MG63 (cell line): ENCODE data around the gene BIN1. TPM values are rescaled to one million over a fixed set of nuclear protein-coding genes. Genes with fewer than 3 reads are reported as not detected.

Source experiments
- DNase-seq: peaks from one replicate; pipeline ENCODE4 v3.0.0-alpha.2; 2020
- H3K27me3 ChIP-seq: fragments of 250-450 bp; sonication (Bioruptor Pico); 2 replicates; pipeline ENCODE4 v1.5.1; 2020; ENCODE audit warnings: mild to moderate bottlenecking, moderate library complexity
- H3K36me3 ChIP-seq: fragments of 250-450 bp; sonication (Bioruptor Pico); 2 replicates; pipeline ENCODE4 v1.5.1; 2020; ENCODE audit warnings: mild to moderate bottlenecking, moderate library complexity
- H3K4me3 ChIP-seq: fragments of 250-450 bp; sonication (Bioruptor Pico); 2 replicates; pipeline ENCODE4 v1.5.1; 2020; ENCODE audit warnings: mild to moderate bottlenecking, moderate library complexity
- H3K9me3 ChIP-seq: fragments of 250-450 bp; sonication (Bioruptor Pico); 2 replicates; pipeline ENCODE4 v1.5.1; 2020; ENCODE audit warnings: mild to moderate bottlenecking, moderate library complexity
- total RNA-seq: library from RNA; depleted of rRNA; stranded (reverse); fragments of >200 nt; shearing (Covaris generic); gene quantifications from 2 replicates; pipeline ENCODE4 v1.2.3, GENCODE V29; 2014; ENCODE audit warnings: low replicate concordance

The BIN1 gene
- total RNA-seq, 1 experiment from 2014 or later: 50.8 TPM

DNA sequence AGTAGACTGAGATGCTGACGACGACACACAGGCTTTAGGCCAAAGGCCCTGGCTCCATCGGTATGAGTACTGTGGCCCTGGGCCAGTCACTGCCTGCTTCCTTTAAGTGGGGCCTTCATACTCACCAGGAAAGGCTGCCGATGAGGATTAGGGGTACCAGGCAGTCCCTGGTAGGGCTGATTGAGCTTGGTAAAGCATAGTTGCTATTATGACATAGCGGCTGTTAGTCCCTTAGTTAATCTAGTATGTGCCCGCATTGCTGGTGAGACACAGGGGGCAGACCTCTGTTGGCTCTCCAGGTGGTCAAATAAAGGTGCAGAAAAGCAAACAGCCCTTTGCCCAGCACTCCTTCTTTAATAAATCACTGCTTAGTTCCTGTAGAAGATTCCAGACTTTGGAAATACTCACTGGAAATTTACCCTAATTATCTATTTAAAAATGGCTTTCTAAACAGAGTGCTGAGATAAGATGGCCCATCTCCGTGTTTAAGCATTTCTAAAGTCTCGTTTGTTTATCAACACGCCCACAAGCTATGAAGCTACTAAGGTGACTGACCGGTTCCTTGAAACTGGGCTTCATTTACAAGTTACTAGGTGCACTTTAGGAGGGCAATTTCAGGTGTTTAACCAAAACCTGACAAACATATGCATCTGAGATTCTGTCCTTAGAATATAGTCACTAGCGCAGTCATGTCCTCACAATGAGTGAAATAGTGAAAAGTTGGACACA is 8.7 kb upstream of the BIN1 start:
- Histone ChIP-seq H3K36me3 (no peaks in the 10 kb centered on the region), H3K27me3 (no peaks in the 10 kb centered on the region), H3K4me3 (no peak overlapping the region), H3K9me3 (no peaks in the 10 kb centered on the region)
- no peak for DNase-seq

DNA sequence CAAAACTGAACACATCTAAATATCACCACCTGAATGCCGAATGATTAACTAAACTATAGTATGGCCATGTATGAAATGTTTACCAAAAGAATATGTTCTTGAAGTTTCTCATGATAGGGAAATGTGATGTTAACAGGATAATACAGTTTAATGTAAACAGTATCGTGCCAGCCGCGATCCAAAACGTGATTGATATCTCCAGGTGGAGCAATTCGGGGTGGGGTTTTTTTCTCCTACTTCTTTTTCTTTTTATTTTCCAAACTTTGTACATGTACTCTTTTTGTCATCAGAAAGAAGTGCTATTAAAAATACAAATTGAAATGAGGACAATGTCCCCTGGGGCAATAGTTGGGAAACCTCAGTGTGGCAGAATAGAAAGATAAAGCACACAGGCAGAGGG is 4.0 kb upstream of the BIN1 start:
- Histone ChIP-seq H3K9me3 (no peaks in the 10 kb centered on the region), H3K36me3 (no peaks in the 10 kb centered on the region), H3K4me3 (no peak overlapping the region), H3K27me3 (no peaks in the 10 kb centered on the region)
- no peak for DNase-seq

DNA sequence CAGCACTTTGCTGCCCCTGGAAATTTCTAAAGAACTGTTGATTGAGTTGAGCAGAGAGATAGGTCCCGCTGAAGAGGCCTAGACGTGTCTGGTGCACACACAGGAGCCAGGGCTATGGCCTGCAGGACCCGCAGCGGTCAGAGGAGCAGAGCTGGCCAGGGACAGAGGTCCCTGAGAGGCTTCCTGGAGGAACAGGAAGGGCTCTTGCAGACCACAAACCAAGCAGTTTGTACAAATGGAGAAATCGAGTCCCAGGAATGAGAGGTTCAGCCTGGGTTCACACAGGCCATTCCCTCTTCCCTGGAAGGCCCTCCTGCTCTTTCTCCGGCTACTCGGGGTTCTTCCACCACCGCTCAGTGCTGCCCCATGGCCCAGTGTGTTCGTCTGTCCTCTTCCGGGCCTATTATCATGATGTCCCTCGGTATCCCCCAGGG is 1.2 kb upstream of the BIN1 start:
- no peaks in the 10 kb centered on the region for H3K27me3 ChIP-seq
- no peak overlapping the region for H3K4me3 ChIP-seq
- no peak for DNase-seq
- H3K9me3 ChIP-seq: no peaks in the 10 kb centered on the region
- no peaks in the 10 kb centered on the region for H3K36me3 ChIP-seq

DNA sequence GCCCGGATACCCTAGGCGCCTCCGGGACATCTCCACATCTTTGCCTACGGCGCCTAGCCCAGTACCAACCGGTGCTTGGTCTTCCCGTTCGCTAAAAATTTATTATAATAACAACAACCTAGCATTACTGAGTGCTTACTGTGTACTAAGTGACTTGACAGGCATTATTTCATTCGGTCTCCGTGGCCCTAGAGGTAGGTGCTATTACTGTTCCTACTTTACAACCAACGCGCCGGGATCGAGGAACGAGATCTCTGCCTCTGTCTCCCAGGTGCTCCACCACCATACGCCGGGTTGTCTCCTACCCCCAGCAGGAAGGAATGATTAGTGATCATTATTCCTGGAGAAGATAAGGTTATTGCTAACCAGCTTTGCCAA is 657 bp upstream of the BIN1 start:
- H3K27me3 ChIP-seq: no peaks in the 10 kb centered on the region
- H3K36me3 ChIP-seq: no peaks in the 10 kb centered on the region
- H3K9me3 ChIP-seq: no peaks in the 10 kb centered on the region
- DNase-seq: no peak
- peak overlapping the region; percentile 78 for H3K4me3 ChIP-seq

DNA sequence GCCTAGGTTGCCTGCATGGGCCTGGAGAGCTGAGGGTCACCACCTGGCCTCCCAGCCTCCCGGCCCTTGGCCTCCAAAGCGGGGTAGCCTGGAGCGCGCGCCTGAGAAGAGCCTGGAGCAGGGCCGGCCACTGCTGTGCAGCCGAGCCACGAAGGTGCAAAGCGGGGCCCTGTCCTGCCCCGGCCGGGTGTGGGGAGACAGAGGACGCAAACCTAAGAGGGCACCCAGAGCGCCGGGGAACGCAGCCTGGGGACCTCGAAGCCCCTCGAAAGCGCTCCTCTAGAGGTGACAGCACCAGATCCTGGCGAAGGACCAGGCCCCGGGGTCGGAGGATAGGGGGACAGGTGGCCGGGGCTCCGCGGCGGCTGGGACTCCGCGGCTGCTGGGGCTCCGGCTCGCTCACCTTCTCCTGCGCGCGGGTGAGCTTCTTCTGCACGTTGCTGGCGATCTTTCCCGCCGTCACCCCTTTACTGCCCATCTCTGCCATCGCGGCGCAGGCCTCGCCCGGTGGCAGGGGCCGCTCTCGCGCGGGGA is 430 bp downstream of the BIN1 start:
- H3K4me3 ChIP-seq: peak overlapping the region; percentile 78
- H3K27me3 ChIP-seq: no peaks in the 10 kb centered on the region
- no peaks in the 10 kb centered on the region for H3K9me3 ChIP-seq
- H3K36me3 ChIP-seq: no peaks in the 10 kb centered on the region
- peak; percentile 31 for DNase-seq

DNA sequence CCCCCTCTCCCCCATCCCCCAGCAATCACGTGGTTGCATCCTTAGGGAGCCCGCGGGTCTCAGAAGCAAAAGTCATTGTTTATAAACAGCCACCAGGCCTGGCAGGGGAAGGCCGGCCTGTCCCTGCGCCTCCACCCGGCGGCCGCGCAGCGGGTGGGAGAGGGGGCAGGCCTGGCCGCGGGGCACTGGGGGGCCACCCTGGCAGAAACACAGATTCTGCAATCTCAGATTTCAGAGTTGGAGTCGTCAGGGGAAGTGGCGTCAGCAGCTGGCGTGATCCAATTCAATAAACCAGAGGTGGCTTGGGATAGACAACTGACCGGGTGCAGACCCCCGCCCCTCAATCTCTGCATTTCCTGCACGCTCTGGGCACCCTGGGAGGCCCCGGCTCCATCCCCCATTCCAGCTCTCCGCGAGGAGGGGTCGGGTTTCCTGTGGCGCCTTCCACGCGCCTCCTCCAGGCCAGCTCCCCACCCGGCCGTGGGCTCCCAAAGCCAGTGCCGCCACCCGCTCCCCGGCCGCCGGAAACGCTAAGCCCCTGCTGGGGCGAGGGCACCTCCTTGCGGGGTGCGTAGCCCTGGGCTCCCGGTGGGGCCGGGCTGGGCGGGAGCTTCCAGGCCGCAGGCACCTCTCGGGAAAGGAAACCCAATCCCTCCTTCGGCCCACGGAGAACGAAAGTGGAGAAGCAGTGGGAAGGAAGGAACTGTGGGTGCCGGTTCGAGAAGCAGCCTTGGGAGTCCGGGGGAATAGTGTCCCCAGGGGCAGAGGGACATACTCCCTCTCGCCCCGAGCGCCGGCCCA is 1.1 kb downstream of the BIN1 start:
- H3K4me3 ChIP-seq: peak overlapping the region; percentile 78
- DNase-seq: peak; percentile 40
- H3K27me3 ChIP-seq: no peaks in the 10 kb centered on the region
- H3K36me3 ChIP-seq: no peaks in the 10 kb centered on the region
- H3K9me3 ChIP-seq: no peaks in the 10 kb centered on the region

DNA sequence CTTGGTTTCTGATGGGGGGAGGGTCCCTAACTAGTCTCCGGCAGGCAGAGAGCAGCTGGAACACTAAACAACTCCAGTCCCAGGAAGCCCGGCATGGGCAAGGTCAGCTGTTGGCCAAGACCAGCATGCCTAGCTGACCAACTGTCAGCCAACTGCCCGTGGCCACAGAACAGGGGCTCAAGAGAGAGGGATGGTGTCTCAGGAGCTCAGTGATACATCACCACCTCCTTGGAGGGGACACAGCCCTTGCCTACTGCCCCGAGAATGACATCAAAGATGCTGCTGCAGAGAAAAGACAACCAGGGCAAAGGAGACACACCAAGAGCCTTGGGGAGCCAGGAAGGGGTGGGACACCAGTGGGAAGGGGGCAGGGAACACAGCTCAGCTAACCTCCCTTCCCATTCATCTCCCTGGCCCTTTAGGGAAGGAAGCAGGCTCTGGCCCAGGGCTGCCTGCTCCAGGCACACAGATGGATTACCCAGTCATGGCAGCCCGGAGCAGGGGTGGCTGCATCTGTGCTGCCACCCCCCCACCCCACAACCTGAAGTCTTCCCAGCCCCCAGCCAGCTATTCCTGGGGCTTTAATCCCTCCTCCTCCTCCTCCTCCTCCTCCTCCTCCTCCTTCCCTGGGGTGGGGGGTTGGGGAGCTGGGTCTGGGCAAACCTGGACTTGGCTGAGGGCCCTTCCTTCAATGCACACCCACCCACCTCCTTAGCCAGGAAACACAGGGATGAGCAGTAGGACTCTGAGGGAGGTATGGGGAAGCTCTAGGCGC is 1.9 kb downstream of the BIN1 start:
- Histone ChIP-seq H3K36me3 (no peaks in the 10 kb centered on the region), H3K4me3 (peak overlapping the region; percentile 78)
- DNase-seq: no peak

DNA sequence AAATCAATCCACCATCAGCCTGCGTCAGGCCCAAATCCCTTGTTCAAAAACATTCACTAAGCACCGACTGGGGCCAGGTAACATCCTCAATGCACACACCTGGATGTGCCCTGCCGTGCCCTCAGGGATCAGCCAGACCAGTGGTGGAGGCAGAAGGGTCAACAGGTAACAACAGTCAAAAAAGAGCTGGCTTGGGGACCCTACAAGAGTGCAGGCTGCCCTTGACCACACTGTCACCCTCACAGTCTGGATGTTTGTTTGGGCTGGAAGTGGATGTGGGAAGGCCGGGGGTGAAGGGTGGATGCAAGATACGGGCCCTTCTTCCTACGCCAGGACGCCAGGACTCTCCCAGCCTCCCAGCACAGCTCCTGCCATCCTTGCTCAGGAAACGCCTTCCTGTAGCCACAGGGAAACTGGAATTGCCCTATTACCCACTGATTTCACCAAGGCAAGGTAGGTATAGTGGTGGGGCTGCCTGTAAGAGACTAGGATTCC is 2.7 kb downstream of the BIN1 start:
- Histone ChIP-seq H3K36me3 (no peaks in the 10 kb centered on the region), H3K4me3 (no peak overlapping the region)
- DNase-seq: no peak

More for the DNA sequence above, 1.9 kb downstream of the BIN1 start:
- no peaks in the 10 kb centered on the region for H3K9me3 ChIP-seq
- H3K27me3 ChIP-seq: no peaks in the 10 kb centered on the region

DNA sequence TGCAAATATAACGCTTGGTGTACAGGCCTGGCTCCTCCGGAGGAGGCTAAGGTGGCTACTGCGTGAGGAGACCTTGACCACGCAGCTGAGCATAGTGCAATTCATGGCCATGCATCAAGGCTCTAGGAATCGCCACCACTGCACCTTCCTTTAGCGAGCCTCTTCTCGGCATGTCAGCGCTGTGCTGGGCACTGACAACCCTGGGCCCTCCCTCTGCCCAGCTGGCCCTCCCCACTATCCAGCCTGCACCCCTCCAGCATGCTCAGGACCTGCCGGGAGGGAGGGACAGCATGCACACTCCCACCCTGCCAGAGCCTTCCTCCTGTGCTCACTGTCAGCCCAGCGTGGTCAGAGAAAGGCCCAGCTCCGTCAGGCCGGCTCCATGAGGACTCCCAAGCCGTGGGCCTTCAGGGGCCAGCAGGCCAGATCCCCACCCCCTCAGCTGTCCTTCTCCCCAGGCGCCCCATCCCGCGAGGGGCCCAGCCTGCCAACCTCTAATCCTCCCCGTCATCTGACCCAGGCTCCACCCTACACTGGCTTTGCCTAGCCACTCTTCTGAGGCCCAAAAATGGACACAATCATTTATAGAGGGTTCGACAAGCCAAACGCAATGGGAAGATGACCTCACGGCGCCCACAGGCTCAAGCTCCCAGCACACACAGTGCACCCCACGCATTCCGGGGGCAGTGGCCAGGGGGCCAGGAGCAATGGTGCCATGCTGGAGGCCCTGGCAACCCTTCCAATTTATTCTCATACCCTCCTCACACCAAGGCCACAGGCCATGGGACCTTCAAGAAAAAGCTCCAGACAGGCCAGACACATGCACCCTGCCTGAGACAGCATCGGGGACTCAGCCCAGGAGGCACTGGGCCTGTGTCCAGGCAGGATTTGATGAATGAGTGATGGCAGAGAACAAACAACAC is 3.5 kb downstream of the BIN1 start:
- no peaks in the 10 kb centered on the region for H3K9me3 ChIP-seq
- DNase-seq: no peak

More for the DNA sequence above, 2.7 kb downstream of the BIN1 start:
- Histone ChIP-seq H3K27me3 (no peaks in the 10 kb centered on the region), H3K9me3 (no peaks in the 10 kb centered on the region)

DNA sequence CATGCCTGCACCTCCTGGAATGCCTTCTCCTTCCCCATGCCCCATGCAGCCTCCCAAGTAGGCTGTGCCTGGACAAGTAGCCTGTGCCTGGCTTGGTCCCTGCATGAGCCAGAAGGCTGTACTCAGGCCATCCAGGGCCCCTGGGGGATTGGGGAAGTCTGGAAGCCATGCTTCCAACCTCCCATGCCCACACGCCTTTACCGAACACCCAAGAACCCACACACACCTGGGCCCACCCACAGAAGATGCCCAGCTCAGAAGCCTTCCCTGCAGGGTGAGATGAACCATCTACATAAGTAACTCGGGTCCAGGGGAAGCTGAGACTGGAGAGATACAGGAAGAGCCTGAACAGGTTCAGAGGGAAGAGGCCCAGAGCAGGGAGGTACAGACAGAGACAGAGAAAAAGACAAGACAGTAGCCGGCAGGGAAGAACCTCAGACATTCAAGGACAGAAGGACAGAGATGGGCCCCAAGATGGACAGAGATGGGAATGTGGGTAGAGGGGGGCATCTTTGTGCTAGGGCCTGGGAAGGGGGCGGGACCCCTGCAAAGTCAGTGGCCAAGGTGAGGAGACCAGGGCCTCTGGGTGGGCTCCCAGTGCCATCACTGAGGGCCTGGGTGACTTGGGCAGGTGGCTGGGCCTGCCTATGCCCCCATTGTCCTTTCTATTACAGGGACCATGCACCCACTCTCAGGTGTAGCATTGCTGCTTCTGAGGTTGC is 4.3 kb downstream of the BIN1 start:
- H3K27me3 ChIP-seq: no peaks in the 10 kb centered on the region
- no peaks in the 10 kb centered on the region for H3K9me3 ChIP-seq
- no peak for DNase-seq
- H3K36me3 ChIP-seq: no peaks in the 10 kb centered on the region
- no peak overlapping the region for H3K4me3 ChIP-seq

More for the DNA sequence above, 3.5 kb downstream of the BIN1 start:
- H3K27me3 ChIP-seq: no peaks in the 10 kb centered on the region
- H3K36me3 ChIP-seq: no peaks in the 10 kb centered on the region
- no peak overlapping the region for H3K4me3 ChIP-seq

DNA sequence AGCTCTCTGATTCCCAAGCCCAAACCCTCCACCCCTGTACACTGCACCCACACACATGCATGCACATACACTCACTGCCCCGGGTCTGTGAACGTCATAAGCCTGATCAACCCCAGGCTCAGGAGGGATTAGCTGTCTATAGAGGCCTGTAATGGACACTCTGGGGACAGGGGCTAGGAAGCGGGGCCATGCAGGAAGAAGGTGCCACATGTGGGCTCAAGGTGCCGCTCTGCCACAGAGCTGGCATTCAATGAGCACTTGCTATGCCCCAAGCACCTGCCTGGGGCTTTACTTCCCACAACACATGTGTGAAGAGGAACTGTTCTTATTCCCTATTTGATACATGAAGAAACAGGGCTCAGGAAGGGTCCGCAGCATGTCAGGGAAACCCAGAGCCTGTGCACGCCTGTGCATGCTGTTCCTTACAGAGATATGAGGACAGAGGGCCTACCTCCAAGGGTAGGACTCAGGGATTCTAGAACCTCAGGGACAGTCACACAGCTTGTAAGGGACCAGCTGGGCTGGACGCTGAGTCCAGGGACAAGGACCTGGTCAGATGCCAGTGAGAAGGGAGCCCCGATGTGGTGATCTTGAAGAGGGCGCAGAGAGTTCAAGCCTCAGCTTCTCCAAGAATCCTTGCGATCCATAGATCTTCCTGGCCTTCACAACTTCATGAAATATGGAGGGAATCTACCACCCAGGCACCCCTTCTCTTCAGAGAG is 5.0 kb downstream of the BIN1 start:
- Histone ChIP-seq H3K27me3 (no peaks in the 10 kb centered on the region), H3K36me3 (no peaks in the 10 kb centered on the region)
- DNase-seq: no peak

DNA sequence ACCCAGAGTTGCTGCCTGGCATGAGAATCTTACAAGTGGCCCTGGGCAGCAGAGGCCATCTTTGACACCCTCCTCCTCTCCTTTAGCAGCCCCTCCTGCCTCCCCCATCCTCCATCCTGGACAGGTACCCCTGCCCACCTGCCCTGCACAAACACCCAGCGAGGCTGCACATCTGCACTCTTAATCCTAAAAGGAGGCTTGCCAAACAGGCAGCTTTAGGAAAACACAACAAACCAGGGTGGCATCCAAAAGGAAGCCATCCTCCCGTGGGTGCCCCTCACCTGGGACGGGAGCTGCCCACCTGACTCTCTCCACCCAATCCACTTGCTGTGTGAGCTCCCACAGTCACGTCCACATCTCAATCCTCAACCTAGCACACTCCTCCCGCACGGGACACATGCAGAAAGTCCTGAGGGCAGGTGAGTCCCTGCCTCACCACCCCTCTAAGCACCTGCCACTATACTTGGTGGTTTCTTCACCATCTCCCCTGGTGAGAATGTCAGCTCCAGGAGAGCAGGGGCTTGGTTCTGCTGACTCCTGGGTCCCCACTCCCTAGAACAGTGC is 5.8 kb downstream of the BIN1 start:
- Histone ChIP-seq H3K36me3 (no peaks in the 10 kb centered on the region), H3K9me3 (no peaks in the 10 kb centered on the region), H3K27me3 (no peaks in the 10 kb centered on the region), H3K4me3 (no peak overlapping the region)
- DNase-seq: no peak

More for the DNA sequence above, 5.0 kb downstream of the BIN1 start:
- no peak overlapping the region for H3K4me3 ChIP-seq
- H3K9me3 ChIP-seq: no peaks in the 10 kb centered on the region

DNA sequence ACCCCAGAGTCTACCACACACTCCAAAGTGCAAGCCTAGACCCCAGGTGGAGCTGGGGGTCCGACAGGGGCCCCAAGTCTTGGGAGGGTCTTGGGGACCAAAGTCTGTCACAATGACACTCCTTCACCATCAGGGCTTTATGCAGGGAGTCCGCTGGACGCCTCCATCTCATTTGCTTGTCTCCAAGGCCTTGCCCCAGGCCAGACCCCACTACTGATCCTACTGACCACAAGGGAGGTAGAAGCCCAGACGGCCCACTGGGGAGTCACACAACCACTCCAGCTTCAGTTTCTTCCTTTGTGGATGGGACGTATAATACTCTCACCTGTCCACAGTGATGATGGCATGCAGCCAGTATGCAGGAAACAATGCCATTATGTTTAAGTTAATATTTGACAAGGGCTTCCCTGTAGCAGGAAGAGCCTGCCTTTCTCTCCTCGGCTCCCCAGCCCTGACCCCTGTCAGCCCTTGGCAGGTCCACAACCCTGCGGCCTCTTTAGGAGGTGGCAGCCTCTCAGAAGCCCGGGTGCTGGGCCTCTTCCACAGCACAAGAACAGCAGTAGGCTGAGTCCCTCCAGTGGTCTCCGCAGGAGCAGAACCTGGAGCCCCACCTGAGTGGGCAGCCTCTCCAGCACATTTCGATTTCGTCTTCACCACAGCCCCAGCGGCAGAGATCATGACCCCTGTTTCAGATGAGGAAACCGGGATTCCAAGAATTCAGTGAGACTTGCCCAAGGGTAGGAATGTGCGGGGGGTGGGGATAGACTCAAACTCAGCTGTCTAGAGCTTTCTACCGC is 6.5 kb downstream of the BIN1 start:
- H3K9me3 ChIP-seq: no peaks in the 10 kb centered on the region
- no peaks in the 10 kb centered on the region for H3K36me3 ChIP-seq
- no peak overlapping the region for H3K4me3 ChIP-seq
- no peak for DNase-seq
- H3K27me3 ChIP-seq: no peaks in the 10 kb centered on the region

DNA sequence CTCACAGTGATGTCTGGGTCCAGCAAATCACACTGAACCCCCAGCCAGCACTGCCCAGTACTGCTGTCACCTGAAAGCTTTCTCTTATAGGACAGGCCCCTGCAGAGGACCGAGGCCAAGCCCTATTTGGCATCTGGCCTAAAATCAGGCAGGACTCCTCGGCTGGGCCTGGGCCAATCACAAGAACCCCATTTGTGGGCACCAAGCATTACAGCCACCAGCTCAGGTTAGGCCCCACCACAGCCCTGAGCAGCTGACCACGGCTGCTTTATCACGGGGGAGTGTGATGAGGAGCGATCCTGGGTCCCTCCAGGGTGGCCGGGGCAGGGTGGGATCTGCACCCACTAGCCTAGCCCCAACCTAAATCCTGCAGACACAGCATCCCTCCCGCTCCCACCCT is 8.2 kb downstream of the BIN1 start:
- Histone ChIP-seq H3K27me3 (no peaks in the 10 kb centered on the region), H3K36me3 (no peaks in the 10 kb centered on the region), H3K4me3 (no peak overlapping the region), H3K9me3 (no peaks in the 10 kb centered on the region)
- no peak for DNase-seq
